Gastroesophageal sphincter (tissue), 4 donors: Measurements from ENCODE around the gene MAGOH. TPM values are rescaled to one million over a fixed set of nuclear protein-coding genes. Genes with fewer than 3 reads are reported as not detected.

Source experiments
- ATAC-seq: fragments of 150-250 bp; one replicate; pipeline ENCODE4 v1.9.1; 2016; ENCODE audit warnings: mild to moderate bottlenecking, moderate library complexity
- H3K27ac ChIP-seq, 4 donors: fragments of 200-600 bp; sonication (generic) in 3 of 4; 1 replicate in 3 of 4; 2 replicates in 1 of 4; pipeline ENCODE4 v1.5.1; 2016 to 2019
- H3K27me3 ChIP-seq: fragments of 200-600 bp; sonication (generic); one replicate; pipeline ENCODE4 v1.5.1; 2019
- H3K36me3 ChIP-seq, 2 donors: fragments of 200-600 bp; sonication (generic); one replicate each; pipeline ENCODE4 v1.5.1; 2019; ENCODE audit warnings: control low read depth in 1 of 2
- H3K4me1 ChIP-seq, 3 donors: fragments of 200-600 bp; sonication (generic); 1 replicate in 2 of 3; 2 replicates in 1 of 3; pipeline ENCODE4 v1.5.1; 2016 to 2019; ENCODE audit warnings: control low read depth in 2 of 3
- H3K4me3 ChIP-seq, 2 donors: fragments of 200-600 bp; sonication (generic); one replicate each; pipeline ENCODE4 v1.5.1; 2019; ENCODE audit warnings: mild to moderate bottlenecking in 1 of 2, moderate library complexity in 1 of 2
- H3K9me3 ChIP-seq, 3 donors: fragments of 200-600 bp; sonication (generic); one replicate each; pipeline ENCODE4 v1.5.1; 2017 to 2019; ENCODE audit warnings: control low read depth in 2 of 3
- EP300 ChIP-seq: sonication (generic); formaldehyde crosslinking; IDR thresholded peaks from one replicate; pipeline ENCODE4 v1.6.1; 2017; ENCODE audit warnings: antibody characterized with exemption, mild to moderate bottlenecking
- POLR2A ChIP-seq, 2 donors: fragments of 450-650 bp; IDR thresholded peaks; one replicate each; pipeline ENCODE4 v1.6.1; 2017; ENCODE audit warnings: antibody characterized with exemption in 2 of 2, mild to moderate bottlenecking in 2 of 2, moderate library complexity in 1 of 2
- POLR2AphosphoS5 ChIP-seq: sonication (generic); formaldehyde crosslinking; IDR thresholded peaks from one replicate; pipeline ENCODE4 v1.6.1; 2017; ENCODE audit warnings: antibody characterized with exemption
- WGBS, 2 donors: methylation state at CpG; one replicate each; pipeline ENCODE4 v1.1.5; 2018; ENCODE audit warnings: low coverage in 1 of 2; 5-methylcytosine and 5-hydroxymethylcytosine counted together
- total RNA-seq, 4 donors: library from RNA; depleted of rRNA; stranded (reverse); fragments of >200 nt; gene quantifications; one replicate each; pipeline ENCODE4 v1.1.0, GENCODE V29; 2016
- TF ChIP-seq, protein P1 (sequence below), 4 experiments: fragments of 200-600 bp in 2 of 4; fragments of 450-650 bp in 2 of 4; sonication (generic) in 1 of 4; IDR thresholded peaks; one replicate each; pipeline ENCODE4 v1.5.1; 2017 to 2019; ENCODE audit warnings: antibody characterized with exemption in 4 of 4, mild to moderate bottlenecking in 2 of 4, moderate library complexity in 2 of 4

Gene MAGOH
- total RNA-seq, 4 donors from 2014 or later, result 30.2 to 49.4 (median 32.7) TPM

DNA sequence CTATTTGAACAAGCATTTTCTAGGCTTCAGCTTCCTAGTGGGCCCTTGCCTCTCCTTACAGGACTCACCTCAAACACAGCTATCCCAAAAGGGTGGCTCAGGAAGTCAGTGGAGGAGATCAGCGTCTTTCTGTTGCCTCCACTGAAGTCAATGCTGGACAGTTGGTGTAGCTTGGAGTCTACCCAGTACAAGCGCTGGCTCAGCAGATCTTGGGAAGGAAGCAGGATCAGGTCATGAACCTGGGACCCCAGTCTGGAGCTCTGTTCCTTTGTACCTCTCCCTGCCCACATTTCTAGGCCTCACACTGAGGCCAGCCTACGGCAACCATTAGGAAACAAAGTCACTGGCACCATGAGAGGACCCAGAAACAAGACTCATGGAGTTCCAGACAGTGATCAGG lies 23.7 kb upstream of the MAGOH start:
- Histone ChIP-seq H3K9me3 (no peaks in the 10 kb centered on the region), H3K27me3 (no peaks in the 10 kb centered on the region), H3K4me1 (no peaks in the 10 kb centered on the region), H3K36me3 (peaks cover 0 to 7% of the 10 kb centered on the region in 2 donors), H3K27ac (no peak overlapping the region), H3K4me3 (no peak overlapping the region)
- WGBS, 2 donors, result 100% methylated on average over 1 of the region's 3 CpGs; no CpG with 5 or more reads in 1 of the 2 donors
- ATAC-seq, result no peak
- TF ChIP-seq POLR2AphosphoS5 (no peak), EP300 (no peak), POLR2A (IDR thresholded peaks at IDR 0.05) (no peak)
- TF ChIP-seq, protein P1, sequence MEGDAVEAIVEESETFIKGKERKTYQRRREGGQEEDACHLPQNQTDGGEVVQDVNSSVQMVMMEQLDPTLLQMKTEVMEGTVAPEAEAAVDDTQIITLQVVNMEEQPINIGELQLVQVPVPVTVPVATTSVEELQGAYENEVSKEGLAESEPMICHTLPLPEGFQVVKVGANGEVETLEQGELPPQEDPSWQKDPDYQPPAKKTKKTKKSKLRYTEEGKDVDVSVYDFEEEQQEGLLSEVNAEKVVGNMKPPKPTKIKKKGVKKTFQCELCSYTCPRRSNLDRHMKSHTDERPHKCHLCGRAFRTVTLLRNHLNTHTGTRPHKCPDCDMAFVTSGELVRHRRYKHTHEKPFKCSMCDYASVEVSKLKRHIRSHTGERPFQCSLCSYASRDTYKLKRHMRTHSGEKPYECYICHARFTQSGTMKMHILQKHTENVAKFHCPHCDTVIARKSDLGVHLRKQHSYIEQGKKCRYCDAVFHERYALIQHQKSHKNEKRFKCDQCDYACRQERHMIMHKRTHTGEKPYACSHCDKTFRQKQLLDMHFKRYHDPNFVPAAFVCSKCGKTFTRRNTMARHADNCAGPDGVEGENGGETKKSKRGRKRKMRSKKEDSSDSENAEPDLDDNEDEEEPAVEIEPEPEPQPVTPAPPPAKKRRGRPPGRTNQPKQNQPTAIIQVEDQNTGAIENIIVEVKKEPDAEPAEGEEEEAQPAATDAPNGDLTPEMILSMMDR (IDR thresholded peaks at IDR 0.05), result no peak

DNA sequence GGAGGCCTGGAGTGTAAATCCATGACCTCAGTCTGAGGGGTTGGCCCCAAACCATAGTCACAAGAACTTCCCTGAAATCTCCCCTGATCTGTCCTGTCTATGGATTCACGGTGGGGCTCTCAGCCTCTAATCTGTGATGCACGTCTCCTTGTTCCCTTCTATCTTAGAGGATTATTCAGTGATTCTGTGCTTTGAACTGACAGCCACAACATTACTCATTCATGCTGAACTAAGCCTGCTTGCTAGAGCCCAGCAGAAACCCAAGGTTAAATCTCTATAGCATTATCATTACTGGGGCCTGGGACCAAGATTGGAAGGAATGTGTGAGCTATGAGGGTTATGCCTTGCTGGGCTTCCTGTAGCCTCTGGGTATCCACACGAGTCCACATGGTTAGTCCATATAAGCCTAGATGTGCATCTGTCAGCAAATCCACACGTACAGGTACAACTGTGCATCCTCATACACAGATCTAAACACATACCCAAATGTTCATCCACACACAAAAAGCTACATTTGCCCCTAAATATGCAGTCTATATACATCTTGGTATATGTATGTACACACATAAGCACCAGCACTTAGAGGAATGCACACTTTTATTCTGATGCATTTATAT lies 22.4 kb upstream of the MAGOH start:
- Histone ChIP-seq H3K4me3 (no peak overlapping the region), H3K4me1 (no peaks in the 10 kb centered on the region)

DNA sequence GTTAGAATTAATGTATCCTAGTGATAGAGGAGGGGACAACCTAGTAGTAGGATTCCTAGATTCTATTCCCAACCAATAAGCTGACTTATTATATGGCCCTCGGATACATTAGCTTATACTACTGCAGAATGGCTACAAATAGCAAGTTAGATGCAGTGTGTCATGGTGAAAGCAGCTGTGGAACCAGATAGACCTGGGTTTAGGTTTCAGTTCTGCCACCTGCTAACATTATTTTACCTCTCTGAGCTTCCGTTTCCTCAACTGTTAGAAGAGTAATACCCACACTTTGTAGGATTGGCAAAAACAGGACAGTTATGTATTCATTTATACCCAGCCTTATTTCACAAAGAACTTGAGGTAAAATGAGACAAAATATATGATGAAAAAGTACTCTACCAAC lies 21.6 kb upstream of the MAGOH start:
- ATAC-seq, result no peak
- no peak overlapping the region for H3K4me3 ChIP-seq
- H3K27me3 ChIP-seq, result no peaks in the 10 kb centered on the region
- H3K4me1 ChIP-seq, result no peaks in the 10 kb centered on the region
- peaks cover 0 to 7% of the 10 kb centered on the region in 2 donors for H3K36me3 ChIP-seq
- TF ChIP-seq, protein P1 (IDR thresholded peaks at IDR 0.05), result no peak
- TF ChIP-seq POLR2A (IDR thresholded peaks at IDR 0.05), result no peak
- no peak for TF ChIP-seq EP300
- TF ChIP-seq POLR2AphosphoS5, result no peak
- H3K27ac ChIP-seq, result no peak overlapping the region
- WGBS, 2 donors, result 100% methylated on average over 2 of the region's 2 CpGs
- H3K9me3 ChIP-seq, result no peaks in the 10 kb centered on the region

More for the DNA sequence above, 22.4 kb upstream of the MAGOH start:
- no peak overlapping the region for H3K27ac ChIP-seq
- TF ChIP-seq POLR2AphosphoS5 (no peak), EP300 (no peak), POLR2A (IDR thresholded peaks at IDR 0.05) (no peak)
- TF ChIP-seq, protein P1 (IDR thresholded peaks at IDR 0.05), result no peak
- H3K27me3 ChIP-seq, result no peaks in the 10 kb centered on the region
- ATAC-seq, result no peak
- WGBS, 2 donors, result 65 to 100% methylated on average over 1 to 4 of the region's 4 CpGs
- H3K36me3 ChIP-seq, result peaks cover 0 to 7% of the 10 kb centered on the region in 2 donors
- H3K9me3 ChIP-seq, result no peaks in the 10 kb centered on the region

DNA sequence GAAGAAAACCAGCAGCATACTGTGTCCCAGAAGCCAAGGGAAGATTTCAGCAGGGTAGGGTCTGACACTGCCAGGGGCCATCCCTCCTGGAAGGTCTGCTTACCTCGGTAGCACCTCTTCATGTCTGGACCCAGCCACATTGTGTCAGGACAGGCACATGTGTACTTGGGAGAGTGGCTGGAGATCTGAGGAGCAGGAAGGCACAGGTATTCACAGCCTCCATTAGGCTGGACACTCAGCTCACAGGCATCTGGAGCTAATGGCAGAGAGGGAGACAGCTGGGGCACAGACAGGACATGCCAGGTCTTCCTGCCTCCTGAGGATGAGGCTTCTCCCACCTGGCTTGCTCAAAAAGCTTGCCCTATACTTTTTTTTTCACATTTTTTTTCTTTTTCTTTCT lies 19.9 kb upstream of the MAGOH start:
- H3K4me1 ChIP-seq, result no peaks in the 10 kb centered on the region
- TF ChIP-seq EP300 (no peak), POLR2A (IDR thresholded peaks at IDR 0.05) (no peak), POLR2AphosphoS5 (no peak)
- TF ChIP-seq, protein P1 (IDR thresholded peaks at IDR 0.05), result no peak
- H3K4me3 ChIP-seq, result no peak overlapping the region
- peaks cover 0 to 7% of the 10 kb centered on the region in 2 donors for H3K36me3 ChIP-seq
- no peaks in the 10 kb centered on the region for H3K27me3 ChIP-seq
- WGBS, 2 donors, result no CpG with 5 or more reads among the region's 1 CpG
- no peaks in the 10 kb centered on the region for H3K9me3 ChIP-seq
- ATAC-seq, result no peak
- H3K27ac ChIP-seq, result no peak overlapping the region

DNA sequence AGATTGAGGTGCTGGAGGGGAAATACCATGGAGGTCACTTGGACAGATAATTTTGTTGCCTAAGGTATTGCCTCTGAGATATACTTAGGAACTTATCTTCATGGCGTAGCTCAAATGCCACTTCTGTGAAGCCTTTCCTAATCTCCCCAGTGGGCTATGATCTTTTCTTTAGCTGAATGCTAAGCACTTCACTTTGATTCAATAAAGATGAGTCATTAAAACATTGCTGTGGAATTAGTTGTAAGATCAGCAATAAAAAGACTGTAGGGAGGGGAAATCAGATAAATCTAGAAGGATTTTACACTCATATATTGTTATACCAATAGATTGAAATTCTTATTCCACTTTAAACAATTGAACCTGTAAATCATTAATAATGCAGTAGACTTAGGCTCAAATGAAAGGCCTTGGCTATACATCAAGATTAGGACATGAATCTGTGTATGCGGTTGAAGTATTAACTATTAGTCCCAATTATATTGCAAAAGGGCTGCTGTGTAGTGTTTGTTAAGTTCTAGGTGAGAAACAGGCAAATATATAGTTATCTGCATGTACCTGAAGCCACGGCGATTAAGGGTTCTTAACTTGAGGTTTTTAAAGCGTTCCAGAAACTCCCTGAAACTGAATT lies 19.2 kb upstream of the MAGOH start:
- Histone ChIP-seq H3K9me3 (no peaks in the 10 kb centered on the region), H3K27me3 (no peaks in the 10 kb centered on the region), H3K36me3 (peaks cover 0 to 7% of the 10 kb centered on the region in 2 donors), H3K4me1 (no peaks in the 10 kb centered on the region), H3K4me3 (no peak overlapping the region), H3K27ac (no peak overlapping the region)
- TF ChIP-seq, protein P1 (IDR thresholded peaks at IDR 0.05), result no peak
- 83 to 94% methylated on average over 3 to 5 of the region's 5 CpGs for WGBS, 2 donors
- ATAC-seq, result no peak
